ENCODE results near the gene SLA2.
"Not testable (repeated sequence)": the region's sequence is repeated elsewhere in the genome, so short reads cannot be mapped to it uniquely, and the experiment has no call there.

SLA2 gene

DNA sequence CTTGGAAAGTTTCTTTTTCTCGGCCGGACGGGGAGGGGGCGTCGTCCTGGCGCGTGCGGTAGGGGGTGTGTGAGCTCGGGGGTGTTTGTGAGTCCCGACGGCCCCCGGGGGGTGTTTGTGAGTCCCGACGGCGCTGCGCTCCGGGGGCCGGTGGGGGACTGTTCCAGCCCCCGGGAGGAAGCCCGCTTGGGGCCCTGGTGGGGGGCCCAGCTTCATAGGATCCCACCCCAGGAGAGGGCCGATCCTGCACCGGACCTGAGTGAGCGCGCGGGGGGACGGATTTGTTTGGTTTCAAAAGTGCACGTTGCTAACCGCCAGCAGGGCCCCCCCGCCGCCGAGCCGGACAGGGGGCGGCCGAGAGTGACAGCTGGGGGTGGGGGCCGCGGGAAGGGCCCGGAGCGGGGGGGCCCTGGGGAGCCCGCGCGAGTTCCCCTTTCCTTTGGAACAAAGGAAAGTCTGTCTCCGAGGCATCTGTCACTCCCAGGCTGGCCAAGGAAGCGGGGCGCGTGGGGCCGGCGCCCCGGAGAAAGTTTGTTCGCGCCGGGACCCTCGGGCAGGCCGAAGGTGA, 72.1 kb downstream of the SLA2 start:
- no peak for DNase-seq (ENCODE audit: low spot score)

DNA sequence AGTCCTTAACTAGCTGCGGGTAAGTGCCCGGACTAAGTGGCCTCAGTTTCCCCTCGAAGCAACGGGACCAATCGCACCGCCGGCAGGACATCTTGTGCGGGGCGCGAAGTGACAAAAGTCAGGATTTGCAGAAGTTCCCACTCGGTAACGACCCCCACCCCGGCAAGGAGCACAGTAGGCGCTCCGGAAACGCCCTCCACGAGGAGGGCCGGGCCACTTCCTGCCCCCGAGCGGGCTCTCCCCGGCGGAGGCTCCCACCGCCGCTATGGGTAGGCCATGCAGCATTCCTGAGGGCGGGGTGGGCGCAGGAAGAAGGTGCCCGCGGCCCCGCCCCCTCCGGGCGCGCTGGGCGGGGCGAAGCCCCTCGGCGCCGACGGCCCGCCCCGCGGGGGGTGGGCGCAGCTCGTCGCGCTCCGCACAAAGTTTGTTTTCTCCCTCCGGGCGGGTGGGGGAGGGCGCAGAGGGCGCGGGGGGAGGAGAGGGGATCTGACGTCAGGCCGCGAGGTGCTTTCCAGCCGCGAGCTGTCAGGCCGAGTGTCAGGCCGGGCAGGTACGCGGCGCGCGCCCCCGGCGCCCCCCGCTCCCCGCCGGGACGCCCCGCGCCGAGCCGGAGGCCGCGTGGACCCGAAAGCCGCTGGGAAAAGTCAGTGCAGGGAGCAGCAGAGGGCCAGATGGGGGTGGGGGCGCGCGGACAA, 72.7 kb downstream of the SLA2 start, which contains the start of gene TGIF2:
TSS of gene TGIF2 (plus strand) at position 495 of the 695 bp plus-strand sequence. CDS start 5,178 bp downstream, outside the sequence.
- peak; percentile 92 for DNase-seq (ENCODE audit: low spot score)

DNA sequence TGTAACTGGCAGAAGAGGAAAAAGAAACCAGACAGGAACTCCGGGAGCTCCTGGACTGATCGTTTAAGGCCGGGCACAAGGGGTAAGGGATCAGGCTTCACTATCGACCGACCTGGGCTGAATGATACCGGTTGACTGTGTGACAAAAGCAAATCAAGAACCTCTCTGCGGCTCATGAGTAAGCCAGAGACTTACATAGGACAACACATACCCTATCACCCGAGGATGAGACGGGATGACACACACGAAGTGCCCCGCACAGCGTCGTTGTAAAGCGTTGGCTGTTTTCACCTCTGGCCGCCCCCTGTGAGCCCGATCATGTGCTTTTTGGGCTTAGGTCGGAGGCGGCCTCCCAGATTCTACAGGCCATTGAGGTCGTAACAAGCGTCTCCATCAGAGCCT, 73.3 kb downstream of the SLA2 start:
- DNase-seq (ENCODE audit: low spot score), result peak; percentile 59

DNA sequence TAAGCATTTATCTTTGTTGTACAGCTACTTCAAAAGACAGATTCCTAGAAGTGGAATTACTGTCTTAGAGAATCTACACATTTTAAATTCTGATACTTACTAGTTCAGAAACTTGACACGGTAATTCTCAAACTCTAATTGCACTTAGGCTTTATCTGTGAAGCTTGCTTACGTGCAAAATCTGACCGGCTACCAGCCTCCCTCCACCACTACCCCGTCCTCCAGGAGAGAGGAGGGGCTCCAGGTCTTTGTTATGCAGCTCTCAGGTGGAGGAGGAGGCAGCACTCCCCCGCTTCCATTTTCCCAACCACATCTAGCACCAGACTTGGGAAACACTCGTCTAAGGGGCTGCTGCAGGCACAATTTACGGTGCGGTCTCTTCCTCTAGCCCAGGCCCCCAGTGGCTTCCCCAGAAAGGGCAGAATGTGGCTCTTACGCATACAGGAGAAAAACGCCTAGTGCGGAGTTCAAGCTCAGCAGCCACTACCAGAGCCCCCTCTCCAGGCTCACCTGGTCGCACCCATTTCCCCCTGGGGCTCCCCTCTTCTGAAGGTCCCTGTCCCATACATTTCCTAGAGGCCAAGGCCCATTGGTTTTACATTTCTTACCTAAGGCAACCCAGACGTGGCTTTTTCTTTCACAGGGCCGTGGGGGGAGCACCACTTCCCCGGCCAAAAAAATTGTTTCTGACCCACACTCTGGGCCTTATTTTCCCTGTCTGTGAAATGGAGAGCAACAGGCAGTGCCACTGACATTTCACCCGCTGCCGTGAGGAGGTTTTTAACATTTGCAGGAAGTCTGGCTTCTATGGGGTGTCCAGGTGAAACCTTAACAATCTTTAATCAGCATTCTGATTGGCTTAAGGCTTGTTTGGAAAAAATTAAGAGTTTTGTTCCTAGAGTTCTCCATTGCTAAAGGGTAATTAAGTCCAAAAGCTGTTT, 74.2 kb downstream of the SLA2 start:
- no peak for DNase-seq (ENCODE audit: low spot score)

DNA sequence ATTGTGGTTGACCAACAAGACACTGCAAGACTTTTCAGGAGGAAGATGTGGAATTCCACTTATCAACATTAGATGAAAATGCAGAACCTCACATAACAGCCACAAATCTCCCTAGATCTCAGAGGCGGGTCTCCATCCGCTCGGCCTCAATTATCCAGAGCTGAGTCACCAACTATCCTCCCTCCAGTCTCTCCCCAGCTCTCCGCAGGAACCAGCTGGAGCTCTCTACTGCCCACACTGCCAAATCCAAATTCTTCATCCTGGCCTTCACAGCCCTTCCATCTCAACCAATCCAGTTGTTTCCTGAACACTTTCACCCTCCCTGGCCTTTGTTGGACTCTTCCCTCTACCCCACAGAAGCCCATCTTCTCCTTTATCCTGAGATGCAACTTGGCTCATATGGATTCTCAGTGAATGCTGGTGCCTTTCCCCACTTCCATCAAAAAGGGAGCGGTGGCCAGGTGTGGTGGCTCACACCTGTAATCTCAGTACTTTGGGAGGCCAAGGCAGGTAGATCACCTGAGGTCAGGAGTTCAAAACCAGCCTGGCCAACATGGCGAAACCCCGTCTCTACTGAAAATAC, 76.1 kb downstream of the SLA2 start:
- no peak for DNase-seq (ENCODE audit: low spot score)

DNA sequence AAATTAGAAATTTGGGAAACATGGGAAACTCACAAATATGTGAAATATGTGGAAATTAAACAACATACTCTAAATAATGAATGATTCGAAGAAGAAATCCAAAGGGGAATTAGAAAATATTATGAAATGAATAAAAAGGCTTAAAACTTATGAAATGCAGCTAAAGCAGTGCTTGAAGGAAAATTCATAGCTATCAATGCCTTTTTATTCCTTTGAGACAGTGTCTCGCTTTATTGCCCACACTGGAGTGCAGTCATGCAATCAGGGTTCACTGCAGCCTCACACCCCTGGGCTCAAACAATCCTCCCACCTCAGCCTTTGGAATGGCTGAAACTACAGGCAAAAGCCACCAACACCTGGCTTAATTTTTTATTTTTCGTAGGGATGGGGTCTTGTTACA, 80.5 kb downstream of the SLA2 start:
- DNase-seq (ENCODE audit: low spot score), result no peak

DNA sequence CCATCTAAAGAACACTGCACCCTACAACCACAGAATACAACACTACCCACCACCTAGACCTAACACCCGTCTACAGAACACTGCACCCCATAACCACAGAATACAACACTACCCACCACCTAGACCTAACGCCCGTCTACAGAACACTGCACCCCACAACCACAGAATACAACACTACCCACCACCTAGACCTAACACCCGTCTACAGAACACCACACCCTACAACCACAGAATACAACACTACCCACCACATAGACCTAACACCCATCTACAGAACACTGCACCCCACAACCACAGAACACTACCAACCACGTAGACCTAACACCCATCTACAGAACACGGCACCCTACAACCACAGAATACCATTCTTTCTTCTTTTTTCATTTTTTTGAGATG, 81.3 kb downstream of the SLA2 start:
- not testable (repeated sequence) for DNase-seq (ENCODE audit: low spot score)

DNA sequence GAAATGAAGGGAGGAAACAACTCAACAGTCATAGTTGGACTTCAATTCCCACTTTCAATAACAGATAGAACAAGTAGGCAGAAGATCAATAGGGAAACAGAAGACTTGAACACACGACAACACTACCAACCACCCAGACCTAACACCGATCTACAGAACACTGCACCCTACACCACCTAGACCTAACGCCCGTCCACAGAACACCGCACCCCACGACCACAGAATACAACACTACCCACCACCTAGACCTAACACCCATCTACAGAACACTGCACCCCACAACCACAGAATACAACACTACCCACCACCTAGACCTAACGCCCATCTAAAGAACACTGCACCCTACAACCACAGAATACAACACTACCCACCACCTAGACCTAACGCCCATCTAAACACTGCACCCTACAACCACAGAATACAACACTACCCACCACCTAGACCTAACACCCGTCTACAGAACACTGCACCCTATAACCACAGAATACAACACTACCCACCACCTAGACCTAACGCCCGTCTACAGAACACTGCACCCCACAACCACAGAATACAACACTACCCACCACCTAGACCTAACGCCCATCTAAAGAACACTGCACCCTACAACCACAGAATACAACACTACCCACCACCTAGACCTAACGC, 81.8 kb downstream of the SLA2 start:
- not testable (repeated sequence) for DNase-seq (ENCODE audit: low spot score)

DNA sequence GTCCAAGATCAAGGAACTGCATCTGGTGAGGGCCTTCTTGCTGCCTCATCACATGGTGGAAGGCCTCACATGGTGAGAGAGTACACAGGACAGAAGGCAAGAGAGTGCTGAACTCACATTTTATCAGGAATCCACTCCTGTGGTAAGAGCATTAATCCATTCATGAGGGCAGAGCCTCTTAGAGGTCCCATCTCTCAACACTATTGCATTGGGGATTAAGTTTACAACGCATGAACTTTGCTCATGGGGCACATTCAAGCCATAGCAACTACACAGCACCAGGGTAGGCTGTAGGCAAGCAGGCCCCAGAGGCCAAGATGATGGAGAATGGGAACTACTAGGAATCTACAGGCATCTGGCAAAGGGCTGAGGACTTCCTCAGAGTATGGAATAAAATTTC, 82.6 kb downstream of the SLA2 start:
- DNase-seq (ENCODE audit: low spot score), result no peak

DNA sequence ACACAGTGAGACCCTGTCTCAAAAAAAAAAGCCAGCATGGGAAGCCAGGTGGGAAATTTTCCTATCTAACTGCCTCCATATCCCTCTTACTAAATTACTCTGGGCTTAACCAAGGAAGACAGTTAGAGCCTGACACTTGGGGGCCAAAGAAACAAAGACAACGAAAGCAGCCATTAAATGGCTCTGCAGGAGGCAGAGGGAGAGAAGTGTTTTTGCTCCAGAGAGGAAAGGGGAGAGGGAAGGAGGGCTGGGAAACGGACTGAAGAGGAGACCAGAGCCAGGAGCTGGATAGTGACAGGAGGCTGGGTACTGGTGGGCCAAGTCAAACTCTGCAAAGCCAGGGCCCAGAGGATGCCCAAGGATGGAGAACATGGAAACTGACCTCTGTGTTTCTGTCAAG, 83.3 kb downstream of the SLA2 start:
- DNase-seq (ENCODE audit: low spot score), result no peak
